OCI-LY7 (cell line): Measurements from ENCODE around the gene TNFRSF8.
"Not testable (repeated sequence)": the region's sequence is repeated elsewhere in the genome, so short reads cannot be mapped to it uniquely, and the experiment has no call there.

Source experiments
- EZH2phosphoT487 ChIP-seq: fragments of 200-600 bp; sonication (generic); IDR thresholded peaks from 2 replicates; pipeline ENCODE4 v1.6.1; 2018; ENCODE audit warnings: low read depth, borderline replicate concordance, mild to moderate bottlenecking, mixed run types, antibody characterized with exemption, low read length, moderate library complexity, mixed read lengths
- TF ChIP-seq, protein P1 (sequence below): fragments of 200-600 bp; sonication (generic); conservative IDR thresholded peaks from 2 replicates; pipeline ENCODE4 v1.5.1; 2014; ENCODE audit warnings: mild to moderate bottlenecking, antibody characterized with exemption, low read length, moderate library complexity, mixed read lengths

DNA sequence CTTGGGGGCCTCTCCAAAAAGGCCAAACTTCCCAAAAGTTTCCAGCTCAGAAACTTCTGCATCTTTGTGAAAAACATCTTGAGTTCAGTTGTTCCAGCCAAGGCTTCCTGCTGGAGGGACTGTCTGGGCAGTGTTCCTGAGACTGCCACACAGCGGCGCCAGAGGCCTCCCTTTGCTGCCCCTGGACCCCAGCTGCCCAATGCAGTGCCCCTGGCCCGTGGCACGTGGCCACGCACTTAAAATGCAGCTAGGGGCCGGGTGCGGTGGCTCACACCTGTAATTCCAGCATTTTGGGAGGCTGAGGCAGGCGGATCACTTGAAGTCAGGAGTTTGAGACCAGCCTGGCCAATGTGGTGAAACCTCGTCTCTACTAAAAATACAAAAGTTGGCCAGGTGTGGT lies 43.8 kb downstream of the TNFRSF8 start:
- TF ChIP-seq, protein P1, sequence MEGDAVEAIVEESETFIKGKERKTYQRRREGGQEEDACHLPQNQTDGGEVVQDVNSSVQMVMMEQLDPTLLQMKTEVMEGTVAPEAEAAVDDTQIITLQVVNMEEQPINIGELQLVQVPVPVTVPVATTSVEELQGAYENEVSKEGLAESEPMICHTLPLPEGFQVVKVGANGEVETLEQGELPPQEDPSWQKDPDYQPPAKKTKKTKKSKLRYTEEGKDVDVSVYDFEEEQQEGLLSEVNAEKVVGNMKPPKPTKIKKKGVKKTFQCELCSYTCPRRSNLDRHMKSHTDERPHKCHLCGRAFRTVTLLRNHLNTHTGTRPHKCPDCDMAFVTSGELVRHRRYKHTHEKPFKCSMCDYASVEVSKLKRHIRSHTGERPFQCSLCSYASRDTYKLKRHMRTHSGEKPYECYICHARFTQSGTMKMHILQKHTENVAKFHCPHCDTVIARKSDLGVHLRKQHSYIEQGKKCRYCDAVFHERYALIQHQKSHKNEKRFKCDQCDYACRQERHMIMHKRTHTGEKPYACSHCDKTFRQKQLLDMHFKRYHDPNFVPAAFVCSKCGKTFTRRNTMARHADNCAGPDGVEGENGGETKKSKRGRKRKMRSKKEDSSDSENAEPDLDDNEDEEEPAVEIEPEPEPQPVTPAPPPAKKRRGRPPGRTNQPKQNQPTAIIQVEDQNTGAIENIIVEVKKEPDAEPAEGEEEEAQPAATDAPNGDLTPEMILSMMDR, result peak; percentile 61
- not testable (repeated sequence) for TF ChIP-seq EZH2phosphoT487
